Measurements from ENCODE around the gene ATP6V0D1.

The ATP6V0D1 gene

GRCh38 chr16:67407176-67407787 lies 73.7 kb downstream of the ATP6V0D1 start:
- DNase-seq (ENCODE audit: low read depth): peak; percentile 50

DNA sequence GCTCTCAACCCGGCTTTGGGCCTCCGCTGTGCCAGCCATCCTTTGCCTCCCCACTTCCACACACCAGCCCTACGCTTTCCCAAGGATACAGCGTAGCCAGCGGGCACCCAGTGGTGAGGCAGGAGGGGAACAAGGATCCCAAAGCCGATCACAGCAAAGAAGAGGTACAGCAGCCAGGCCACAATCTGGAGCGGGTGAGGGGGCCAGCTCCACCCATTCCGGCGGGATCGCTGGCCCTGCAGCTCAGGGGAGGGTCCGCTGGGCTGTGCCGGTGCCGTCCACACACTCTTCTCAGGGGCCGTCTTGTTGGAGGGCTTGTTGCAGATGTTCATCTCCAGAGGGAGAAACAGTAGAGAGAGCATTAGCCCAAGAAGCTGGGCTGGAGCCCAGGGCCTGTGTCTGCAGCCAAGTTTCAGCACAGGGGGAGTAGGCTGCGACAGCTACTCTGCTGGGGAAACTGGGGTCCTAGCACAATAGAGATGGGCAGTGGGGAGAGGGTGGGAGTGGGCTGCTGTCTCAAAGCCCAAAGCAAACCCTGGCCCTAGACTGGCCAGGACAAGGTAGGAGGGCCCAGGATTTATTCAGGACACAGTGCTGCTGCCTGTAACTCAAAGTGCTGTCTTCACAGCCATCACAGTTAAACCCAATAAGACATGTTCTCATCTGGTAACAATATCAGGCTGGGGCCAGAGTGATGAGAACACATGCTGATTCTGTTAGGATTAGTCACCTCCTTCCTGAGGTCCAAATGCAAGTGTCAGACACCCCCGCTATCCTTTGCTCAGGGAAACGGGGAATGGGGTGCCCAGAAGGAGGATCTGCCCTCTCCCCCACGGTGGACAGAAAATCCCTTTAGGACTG lies 74.6 kb downstream of the ATP6V0D1 start:
- DNase-seq (ENCODE audit: low read depth): peak; percentile 88

- DNase-seq (ENCODE audit: low read depth): no peak
Observed at GRCh38 chr16:67405336-67405735, 75.6 kb downstream of the ATP6V0D1 start.

DNA sequence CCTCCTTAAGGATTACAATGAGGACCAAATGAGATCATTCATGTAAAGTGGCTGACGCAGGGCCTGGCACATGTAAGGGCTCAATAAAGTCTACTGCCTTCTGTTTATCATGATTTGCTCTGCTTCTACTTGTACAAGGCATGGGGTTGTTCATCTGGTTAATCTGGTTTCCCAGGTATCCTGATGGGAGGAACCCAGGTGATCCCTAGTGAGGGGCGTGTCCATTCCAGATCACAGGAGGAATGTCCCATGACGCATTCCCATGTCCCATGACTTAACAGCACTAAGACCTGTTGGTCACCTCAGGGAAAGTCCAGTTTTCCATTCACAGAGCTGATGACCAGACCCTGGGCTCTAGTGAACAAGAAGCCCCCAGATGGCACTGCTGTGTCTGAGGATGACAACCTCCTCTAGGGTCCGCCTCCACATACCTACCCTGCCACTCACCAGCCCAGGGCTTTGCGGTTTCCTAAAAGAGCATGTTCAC lies 76.2 kb downstream of the ATP6V0D1 start:
- no peak for DNase-seq (ENCODE audit: low read depth)

DNA sequence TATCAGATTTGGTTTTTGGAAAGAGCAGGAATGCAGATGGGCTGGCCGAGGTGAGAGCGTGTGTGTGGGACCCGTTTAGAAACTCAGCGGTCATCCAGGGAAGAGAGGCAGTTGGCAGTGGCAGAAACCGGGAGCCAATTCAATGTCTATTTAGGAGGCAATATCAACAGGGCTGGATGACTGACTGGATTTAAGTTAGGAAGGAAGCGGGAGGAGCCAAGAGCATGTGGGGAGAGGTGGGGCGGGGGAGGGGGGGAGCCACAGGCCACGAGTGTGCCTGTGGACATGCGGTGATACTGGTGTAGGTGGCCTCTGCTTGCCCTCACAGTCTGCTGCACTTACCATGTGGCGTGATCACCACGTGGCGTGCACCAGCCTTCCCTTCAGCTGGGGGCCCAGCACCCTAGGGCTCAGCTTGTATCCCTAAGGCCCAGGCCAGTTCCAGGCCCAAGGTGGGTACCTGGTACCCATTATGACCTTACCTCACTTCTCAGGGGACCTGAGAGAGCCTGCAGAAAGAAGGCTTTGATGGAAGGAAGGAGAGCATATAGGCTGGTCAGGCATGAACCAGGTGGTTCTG lies 76.9 kb downstream of the ATP6V0D1 start:
- no peak for DNase-seq (ENCODE audit: low read depth)

- no peak for DNase-seq (ENCODE audit: low read depth)
Observed at GRCh38 chr16:67400901-67401300, 80.1 kb downstream of the ATP6V0D1 start.

GRCh38 chr16:67399749-67400704 lies 80.9 kb downstream of the ATP6V0D1 start:
- DNase-seq (ENCODE audit: low read depth): no peak

GRCh38 chr16:67399218-67399733 lies 81.7 kb downstream of the ATP6V0D1 start:
- DNase-seq (ENCODE audit: low read depth): no peak

DNA sequence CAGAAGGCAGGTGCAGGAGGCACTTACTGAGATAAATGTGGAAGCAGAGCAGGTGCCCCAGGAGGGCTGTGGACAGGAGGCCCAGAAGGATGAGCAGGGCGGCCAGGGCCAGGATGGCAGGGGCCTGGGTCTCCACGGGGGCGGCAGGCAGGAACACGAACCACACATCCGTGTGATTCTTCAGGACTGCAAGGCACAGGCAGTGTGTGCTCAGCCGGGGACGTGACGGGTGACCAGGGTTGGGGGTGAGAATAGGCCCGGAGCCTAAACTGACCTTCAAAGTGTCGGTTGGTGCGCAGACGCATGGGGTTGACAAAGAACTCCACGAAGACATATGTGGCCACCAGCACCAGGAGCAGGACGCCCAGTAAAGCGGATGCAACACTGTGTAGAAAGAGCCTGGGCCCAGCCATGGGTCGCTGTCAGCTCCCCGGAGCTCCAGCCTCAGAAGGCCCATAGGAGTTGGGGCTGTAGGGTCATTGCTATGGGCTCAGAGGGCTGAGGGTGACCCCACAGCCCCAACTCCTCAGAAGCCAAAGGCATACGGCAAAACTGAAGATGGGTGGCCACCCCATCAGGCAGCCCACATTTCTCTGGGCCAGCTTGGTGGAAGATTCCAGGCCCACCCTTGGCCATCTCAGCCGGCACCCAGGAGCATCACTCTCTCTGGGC lies 82.3 kb downstream of the ATP6V0D1 start:
- no peak for DNase-seq (ENCODE audit: low read depth)

- no peak for DNase-seq (ENCODE audit: low read depth)
Observed at GRCh38 chr16:67397812-67398545, 83.0 kb downstream of the ATP6V0D1 start.

GRCh38 chr16:67397036-67397801 lies 83.7 kb downstream of the ATP6V0D1 start:
- DNase-seq (ENCODE audit: low read depth): no peak

- peak; percentile 91 for DNase-seq (ENCODE audit: low read depth)
Observed at GRCh38 chr16:67396159-67397035, 84.6 kb downstream of the ATP6V0D1 start.

GRCh38 chr16:67395458-67396158 lies 85.3 kb downstream of the ATP6V0D1 start:
- peak; percentile 25 for DNase-seq (ENCODE audit: low read depth)

- DNase-seq (ENCODE audit: low read depth): no peak
Observed at GRCh38 chr16:67395105-67395457, 85.9 kb downstream of the ATP6V0D1 start.

DNA sequence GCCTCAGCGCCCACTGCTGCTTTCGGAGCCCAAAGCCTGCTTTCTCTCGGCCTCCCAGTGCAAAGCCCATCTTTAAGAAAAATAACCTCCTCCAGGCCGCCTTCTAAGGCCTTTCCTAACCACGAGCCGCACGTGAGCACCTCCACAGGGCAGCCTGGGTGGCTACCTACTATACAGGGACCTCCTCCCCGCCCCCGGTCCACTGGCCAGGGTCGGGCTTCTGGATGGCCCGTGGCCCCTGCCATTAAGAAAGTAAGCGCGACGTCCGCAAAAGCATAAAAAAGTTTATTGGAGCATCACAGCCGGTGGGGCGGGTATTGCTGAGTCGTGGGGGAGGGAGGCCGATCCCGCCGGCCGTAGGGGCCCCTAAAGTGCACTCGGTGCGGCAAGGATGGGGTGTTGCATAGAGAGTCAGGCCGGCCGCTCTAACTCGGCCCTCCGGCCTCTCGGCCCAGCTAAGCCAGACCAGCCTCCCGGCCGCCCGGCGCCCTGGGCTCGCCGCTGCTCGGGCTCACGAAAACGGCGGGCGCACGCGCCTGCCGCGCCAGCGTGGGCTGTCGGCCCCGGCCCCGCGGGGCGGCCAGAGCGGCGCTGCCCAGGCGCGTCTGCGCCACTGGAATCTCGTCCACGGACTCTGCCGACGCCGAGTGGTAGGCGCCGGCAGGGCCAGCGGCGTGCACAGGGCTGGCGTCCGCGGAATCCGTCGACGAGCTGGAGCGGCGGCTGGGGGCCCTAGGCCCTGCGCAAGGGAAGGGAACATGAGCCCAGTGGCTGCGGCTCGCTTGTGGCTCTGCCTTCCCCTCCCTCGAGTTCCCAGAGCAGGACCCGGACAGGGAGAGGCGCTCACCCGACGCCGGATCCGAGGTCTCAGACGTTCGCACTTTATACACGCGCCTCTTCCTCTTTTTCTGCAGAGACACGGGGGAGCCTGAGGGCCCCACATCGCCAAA lies 86.5 kb downstream of the ATP6V0D1 start:
- no peak for DNase-seq (ENCODE audit: low read depth)

DNA sequence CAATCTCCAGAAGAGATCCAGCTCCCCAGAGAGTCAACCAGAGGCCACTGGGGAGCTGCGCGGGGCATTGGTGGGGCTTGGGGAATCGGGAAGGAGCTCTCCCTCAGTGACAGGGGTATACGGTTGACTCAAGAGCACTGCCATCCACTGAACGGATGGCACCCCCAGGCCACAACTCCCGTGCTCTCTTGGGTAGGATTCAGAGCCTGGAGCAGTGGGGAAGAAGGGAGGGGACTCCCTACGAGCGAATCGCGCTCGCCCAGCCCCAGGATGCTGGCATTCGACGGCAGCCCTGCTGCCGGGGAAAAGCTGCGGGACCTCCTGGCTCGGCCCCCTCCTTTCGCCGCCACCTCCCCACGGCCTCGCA lies 87.2 kb downstream of the ATP6V0D1 start:
- no peak for DNase-seq (ENCODE audit: low read depth)

All from EH (cell line).